ENCODE measurements around the gene RPL9.
A peak's percentile ranks its signal among the peaks of the same experiment; 100 is the strongest.
"Not testable (repeated sequence)": the region's sequence is repeated elsewhere in the genome, so short reads cannot be mapped to it uniquely, and the experiment has no call there.

Gene RPL9

GRCh38 chr4:39426728-39427127 lies 32.0 kb downstream of the RPL9 start:
- Mint-ChIP-seq H3K4me3 (no peak overlapping the region), H3K27ac (peak overlapping the region; percentile 20), H3K36me3 (no peaks in the 10 kb centered on the region), H3K27me3 (no peaks in the 10 kb centered on the region), H3K4me1 (no peaks in the 10 kb centered on the region), H3K9me3 (no peaks in the 10 kb centered on the region)
- ATAC-seq (ENCODE audit: low read depth) (no peak), DNase-seq (ENCODE audit: low spot score in 2 of 2) (no peak)

- not testable (repeated sequence) for H3K27ac Mint-ChIP-seq; H3K36me3 Mint-ChIP-seq; H3K4me1 Mint-ChIP-seq; H3K4me3 Mint-ChIP-seq; H3K9me3 Mint-ChIP-seq; H3K27me3 Mint-ChIP-seq; ATAC-seq (ENCODE audit: low read depth); DNase-seq (ENCODE audit: low spot score in 2 of 2)
Measured at GRCh38 chr4:39425297-39425696, 33.4 kb downstream of the RPL9 start.

- no peak for ATAC-seq (ENCODE audit: low read depth)
- no peaks in the 10 kb centered on the region for H3K36me3 Mint-ChIP-seq
- H3K4me3 Mint-ChIP-seq, result no peak overlapping the region
- no peaks in the 10 kb centered on the region for H3K4me1 Mint-ChIP-seq
- no peak overlapping the region for H3K27ac Mint-ChIP-seq
- no peaks in the 10 kb centered on the region for H3K27me3 Mint-ChIP-seq
- H3K9me3 Mint-ChIP-seq, result no peaks in the 10 kb centered on the region
- no peak for DNase-seq (ENCODE audit: low spot score in 2 of 2)
Measured at GRCh38 chr4:39422247-39422646, 36.5 kb downstream of the RPL9 start.

- ATAC-seq (ENCODE audit: low read depth) (no peak), DNase-seq (ENCODE audit: low spot score in 2 of 2) (no peak)
- no peak overlapping the region for H3K27ac Mint-ChIP-seq
- H3K4me1 Mint-ChIP-seq, result no peaks in the 10 kb centered on the region
- no peak overlapping the region for H3K4me3 Mint-ChIP-seq
- H3K36me3 Mint-ChIP-seq, result no peaks in the 10 kb centered on the region
- no peaks in the 10 kb centered on the region for H3K27me3 Mint-ChIP-seq
- H3K9me3 Mint-ChIP-seq, result no peaks in the 10 kb centered on the region
Measured at GRCh38 chr4:39415678-39416283, 42.9 kb downstream of the RPL9 start.

GRCh38 chr4:39411561-39411960 lies 47.2 kb downstream of the RPL9 start:
- H3K27me3 Mint-ChIP-seq; H3K4me1 Mint-ChIP-seq; H3K4me3 Mint-ChIP-seq; H3K9me3 Mint-ChIP-seq; DNase-seq (ENCODE audit: low spot score in 2 of 2); ATAC-seq (ENCODE audit: low read depth); H3K36me3 Mint-ChIP-seq; H3K27ac Mint-ChIP-seq: not testable (repeated sequence)

- H3K4me1 Mint-ChIP-seq, result no peaks in the 10 kb centered on the region
- no peak overlapping the region for H3K27ac Mint-ChIP-seq
- no peak for ATAC-seq (ENCODE audit: low read depth)
- H3K27me3 Mint-ChIP-seq, result no peaks in the 10 kb centered on the region
- H3K9me3 Mint-ChIP-seq, result no peaks in the 10 kb centered on the region
- no peaks in the 10 kb centered on the region for H3K36me3 Mint-ChIP-seq
- no peak overlapping the region for H3K4me3 Mint-ChIP-seq
- DNase-seq (ENCODE audit: low spot score in 2 of 2), result no peak
Measured at GRCh38 chr4:39410415-39410814, 48.3 kb downstream of the RPL9 start.

GRCh38 chr4:39407584-39407885 lies 51.2 kb downstream of the RPL9 start:
- Mint-ChIP-seq H3K9me3 (no peaks in the 10 kb centered on the region), H3K27me3 (no peaks in the 10 kb centered on the region), H3K36me3 (no peaks in the 10 kb centered on the region), H3K27ac (no peak overlapping the region), H3K4me1 (no peaks in the 10 kb centered on the region), H3K4me3 (no peak overlapping the region)
- DNase-seq (ENCODE audit: low spot score in 2 of 2) (no peak), ATAC-seq (ENCODE audit: low read depth) (no peak)

GRCh38 chr4:39406763-39407583 lies 51.7 kb downstream of the RPL9 start, which contains the start of gene KLB:
KLB (plus strand) TSS chr4:39406930; CDS start chr4:39406950, 20 bp downstream.
- H3K4me3 Mint-ChIP-seq, result no peak within 1 kb of the TSS
- H3K9me3 Mint-ChIP-seq, result no peaks in the 10 kb centered on the region
- H3K27ac Mint-ChIP-seq, result no peak within 1 kb of the TSS
- ATAC-seq (ENCODE audit: low read depth), result no peak
- no peaks in the 10 kb centered on the region for H3K36me3 Mint-ChIP-seq
- H3K4me1 Mint-ChIP-seq, result no peaks in the 10 kb centered on the region
- H3K27me3 Mint-ChIP-seq, result no peaks in the 10 kb centered on the region
- DNase-seq (ENCODE audit: low spot score in 2 of 2), result no peak

Data from memory B cell (primary cell).